Measurements from ENCODE around the gene PRICKLE3. TPM values are rescaled to one million over a fixed set of nuclear protein-coding genes. Genes with fewer than 3 reads are reported as not detected.

PRICKLE3 gene
- total and polyA plus RNA-seq, 4 donors: 7.6 to 16.3 (median 11.3) TPM

GRCh38 chrX:49193542-49193964 lies 7.4 kb upstream of the PRICKLE3 start:
- Histone ChIP-seq H3K27ac (ENCODE audit: low read depth in 1 of 2, low read length in 1 of 2) (no peak overlapping the region), H3K4me1 (ENCODE audit: control insufficient read depth in 5 of 5, insufficient read depth in 5 of 5, low read length in 5 of 5) (peaks cover 0 to under 1% (median 0%) of the 10 kb centered on the region in 5 donors), H3K9me3 (ENCODE audit: control insufficient read depth in 4 of 4, insufficient read depth in 3 of 4, low read length in 3 of 4) (peaks cover 0 to 2% (median 0%) of the 10 kb centered on the region in 4 donors), H3K36me3 (ENCODE audit: control insufficient read depth in 4 of 4, insufficient read depth in 4 of 4, low read length in 4 of 4) (no peaks in the 10 kb centered on the region), H3K4me3 (no peak overlapping the region), H3K27me3 (ENCODE audit: control insufficient read depth in 3 of 3, insufficient read depth in 3 of 3, low read length in 2 of 3) (no peaks in the 10 kb centered on the region), H3K9ac (ENCODE audit: insufficient read depth in 1 of 2, low read length in 2 of 2) (no peak overlapping the region)
- 62 to 83% methylated on average over 2 of the region's 2 CpGs for WGBS, 2 donors
- ATAC-seq (ENCODE audit: insufficient read depth, low FRiP score) (no peak), DNase-seq (no peak)
- TF ChIP-seq, protein P1, sequence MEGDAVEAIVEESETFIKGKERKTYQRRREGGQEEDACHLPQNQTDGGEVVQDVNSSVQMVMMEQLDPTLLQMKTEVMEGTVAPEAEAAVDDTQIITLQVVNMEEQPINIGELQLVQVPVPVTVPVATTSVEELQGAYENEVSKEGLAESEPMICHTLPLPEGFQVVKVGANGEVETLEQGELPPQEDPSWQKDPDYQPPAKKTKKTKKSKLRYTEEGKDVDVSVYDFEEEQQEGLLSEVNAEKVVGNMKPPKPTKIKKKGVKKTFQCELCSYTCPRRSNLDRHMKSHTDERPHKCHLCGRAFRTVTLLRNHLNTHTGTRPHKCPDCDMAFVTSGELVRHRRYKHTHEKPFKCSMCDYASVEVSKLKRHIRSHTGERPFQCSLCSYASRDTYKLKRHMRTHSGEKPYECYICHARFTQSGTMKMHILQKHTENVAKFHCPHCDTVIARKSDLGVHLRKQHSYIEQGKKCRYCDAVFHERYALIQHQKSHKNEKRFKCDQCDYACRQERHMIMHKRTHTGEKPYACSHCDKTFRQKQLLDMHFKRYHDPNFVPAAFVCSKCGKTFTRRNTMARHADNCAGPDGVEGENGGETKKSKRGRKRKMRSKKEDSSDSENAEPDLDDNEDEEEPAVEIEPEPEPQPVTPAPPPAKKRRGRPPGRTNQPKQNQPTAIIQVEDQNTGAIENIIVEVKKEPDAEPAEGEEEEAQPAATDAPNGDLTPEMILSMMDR (IDR thresholded peaks at IDR 0.05; ENCODE audit: control extremely low read depth, extremely low read depth): no peak

GRCh38 chrX:49192722-49193328 lies 6.7 kb upstream of the PRICKLE3 start:
- Histone ChIP-seq H3K9ac (ENCODE audit: insufficient read depth in 1 of 2, low read length in 2 of 2) (no peak overlapping the region), H3K27me3 (ENCODE audit: control insufficient read depth in 3 of 3, insufficient read depth in 3 of 3, low read length in 2 of 3) (no peaks in the 10 kb centered on the region), H3K4me1 (ENCODE audit: control insufficient read depth in 5 of 5, insufficient read depth in 5 of 5, low read length in 5 of 5) (no peaks in the 10 kb centered on the region), H3K27ac (ENCODE audit: low read depth in 1 of 2, low read length in 1 of 2) (no peak overlapping the region), H3K4me3 (no peak overlapping the region), H3K36me3 (ENCODE audit: control insufficient read depth in 4 of 4, insufficient read depth in 4 of 4, low read length in 4 of 4) (no peaks in the 10 kb centered on the region), H3K9me3 (ENCODE audit: control insufficient read depth in 4 of 4, insufficient read depth in 3 of 4, low read length in 3 of 4) (peaks cover 0 to 2% (median 0%) of the 10 kb centered on the region in 4 donors)
- no peak for ATAC-seq (ENCODE audit: insufficient read depth, low FRiP score)
- no peak for DNase-seq
- TF ChIP-seq, protein P1 (IDR thresholded peaks at IDR 0.05; ENCODE audit: control extremely low read depth, extremely low read depth): peak; percentile 39
- 62 to 68% methylated on average over 7 to 10 of the region's 10 CpGs for WGBS, 2 donors

DNA sequence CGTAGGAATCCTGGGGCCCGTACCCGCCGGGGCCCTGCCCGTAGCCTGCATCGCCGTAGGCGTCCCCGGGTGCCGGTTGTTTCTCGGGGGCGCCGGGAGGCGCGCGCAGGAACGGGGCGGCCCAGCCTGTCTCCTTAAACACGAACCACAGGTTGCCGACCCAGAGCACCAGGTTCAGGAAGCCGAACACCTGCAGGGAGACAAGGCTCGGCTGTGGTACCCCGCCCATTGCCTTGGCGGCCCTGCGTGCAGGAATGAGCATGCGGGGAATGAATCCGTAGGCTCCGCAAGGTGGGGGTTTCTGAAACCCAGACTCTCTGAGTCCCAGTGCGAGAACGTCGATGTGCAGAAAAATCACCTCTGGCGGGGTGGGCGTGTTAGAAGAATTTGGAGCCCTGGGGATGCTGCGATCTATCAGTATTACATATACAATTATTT lies 5.4 kb upstream of the PRICKLE3 start:
- H3K4me3 ChIP-seq: peak overlapping the region; percentile 63
- ATAC-seq (ENCODE audit: insufficient read depth, low FRiP score): no peak
- H3K9me3 ChIP-seq (ENCODE audit: control insufficient read depth in 4 of 4, insufficient read depth in 3 of 4, low read length in 3 of 4): peaks cover 0 to 2% (median 0%) of the 10 kb centered on the region in 4 donors
- DNase-seq: no peak
- peak overlapping the region; percentile 25 to 65 for H3K9ac ChIP-seq (ENCODE audit: insufficient read depth in 1 of 2, low read length in 2 of 2)
- no peaks in the 10 kb centered on the region for H3K27me3 ChIP-seq (ENCODE audit: control insufficient read depth in 3 of 3, insufficient read depth in 3 of 3, low read length in 2 of 3)
- TF ChIP-seq, protein P1 (IDR thresholded peaks at IDR 0.05; ENCODE audit: control extremely low read depth, extremely low read depth): no peak
- H3K4me1 ChIP-seq (ENCODE audit: control insufficient read depth in 5 of 5, insufficient read depth in 5 of 5, low read length in 5 of 5): peaks cover 0 to 5% (median 0%) of the 10 kb centered on the region in 5 donors
- WGBS, 2 donors: 1 to 47% methylated on average over 17 to 34 of the region's 34 CpGs
- peak overlapping the region; percentile 82 to 93 for H3K27ac ChIP-seq (ENCODE audit: low read depth in 1 of 2, low read length in 1 of 2)
- H3K36me3 ChIP-seq (ENCODE audit: control insufficient read depth in 4 of 4, insufficient read depth in 4 of 4, low read length in 4 of 4): no peaks in the 10 kb centered on the region

Measured in lung (tissue), 12 donors.